OCI-LY3 (cell line): ENCODE data around the gene TTC7B.

ENCODE experiments used
- H2AFZ ChIP-seq: fragments of 200-600, 300-600 bp; shearing (Covaris generic); 2 replicates; pipeline ENCODE4 v1.6.0; 2014; ENCODE audit warnings: antibody characterized with exemption, low read depth, low read length
- H3K27ac ChIP-seq: fragments of 200-600, 300-600 bp; sonication (generic); 2 replicates; pipeline ENCODE4 v1.5.1; 2014; ENCODE audit warnings: mild to moderate bottlenecking, low read length, moderate library complexity, mixed read lengths
- H3K27me3 ChIP-seq: fragments of 200-600, 300-600 bp; sonication (generic); 2 replicates; pipeline ENCODE4 v1.6.1; 2014; ENCODE audit warnings: low read depth, low read length, mixed read lengths
- H3K36me3 ChIP-seq: fragments of 200-600, 300-600 bp; sonication (generic); replicated peaks from 2 replicates; pipeline ENCODE3; 2014; ENCODE audit warnings: low read depth, low read length, mixed read lengths
- H3K4me1 ChIP-seq: fragments of 300-600, 200-600 bp; sonication (generic); 2 replicates; pipeline ENCODE4 v1.6.1; 2014; ENCODE audit warnings: low read length, mixed read lengths
- H3K4me2 ChIP-seq: fragments of 200-600, 300-600 bp; sonication (generic); 2 replicates; pipeline ENCODE4 v1.6.1; 2014; ENCODE audit warnings: low read length, mixed read lengths
- H3K4me3 ChIP-seq: fragments of 300-600, 200-600 bp; sonication (generic); 2 replicates; pipeline ENCODE4 v1.5.1; 2014; ENCODE audit warnings: antibody characterized with exemption, mild to moderate bottlenecking, low read length, moderate library complexity
- H3K79me2 ChIP-seq: fragments of 300-600, 200-600 bp; shearing (Covaris generic); 2 replicates; pipeline ENCODE4 v1.6.1; 2014; ENCODE audit warnings: mild to moderate bottlenecking, low read length, mixed read lengths
- H3K9ac ChIP-seq: fragments of 300-600, 200-600 bp; shearing (Covaris generic); 2 replicates; pipeline ENCODE4 v1.6.0; 2014; ENCODE audit warnings: mild to moderate bottlenecking, low read length, moderate library complexity
- H3K9me3 ChIP-seq: fragments of 200-600, 300-600 bp; shearing (Covaris generic); 2 replicates; pipeline ENCODE4 v1.6.1; 2014; ENCODE audit warnings: low read length, mixed read lengths; ENCODE audit not compliant: insufficient read depth
- H4K20me1 ChIP-seq: fragments of 200-600, 300-600 bp; sonication (generic); 2 replicates; pipeline ENCODE4 v1.6.1; 2016; ENCODE audit warnings: low read length, mixed read lengths; ENCODE audit not compliant: insufficient read depth
- EZH2phosphoT487 ChIP-seq: fragments of 200-600 bp; shearing (Covaris generic); IDR thresholded peaks from 2 replicates; pipeline ENCODE4 v1.6.1; 2018; ENCODE audit warnings: antibody characterized with exemption, mixed run types, low read depth
- TF ChIP-seq, protein P1 (sequence below): fragments of 200-600, 300-600 bp; sonication (generic); IDR thresholded peaks from 2 replicates; pipeline ENCODE4 v1.5.1; 2014; ENCODE audit warnings: antibody characterized with exemption, low read length, low read depth

TTC7B gene

GRCh38 chr14:90536511-90537191 is 279.6 kb downstream of the TTC7B start:
- Histone ChIP-seq H3K27me3 (no peaks in the 10 kb centered on the region), H3K4me1 (no peaks in the 10 kb centered on the region), H3K9me3 (no peaks in the 10 kb centered on the region), H3K27ac (no peak overlapping the region), H3K79me2 (no peaks in the 10 kb centered on the region), H3K36me3 (no peaks in the 10 kb centered on the region), H3K4me2 (no peak overlapping the region), H3K4me3 (no peak overlapping the region), H3K9ac (no peak overlapping the region), H4K20me1 (no peaks in the 10 kb centered on the region), H2AFZ (no peak overlapping the region)
- TF ChIP-seq, protein P1, sequence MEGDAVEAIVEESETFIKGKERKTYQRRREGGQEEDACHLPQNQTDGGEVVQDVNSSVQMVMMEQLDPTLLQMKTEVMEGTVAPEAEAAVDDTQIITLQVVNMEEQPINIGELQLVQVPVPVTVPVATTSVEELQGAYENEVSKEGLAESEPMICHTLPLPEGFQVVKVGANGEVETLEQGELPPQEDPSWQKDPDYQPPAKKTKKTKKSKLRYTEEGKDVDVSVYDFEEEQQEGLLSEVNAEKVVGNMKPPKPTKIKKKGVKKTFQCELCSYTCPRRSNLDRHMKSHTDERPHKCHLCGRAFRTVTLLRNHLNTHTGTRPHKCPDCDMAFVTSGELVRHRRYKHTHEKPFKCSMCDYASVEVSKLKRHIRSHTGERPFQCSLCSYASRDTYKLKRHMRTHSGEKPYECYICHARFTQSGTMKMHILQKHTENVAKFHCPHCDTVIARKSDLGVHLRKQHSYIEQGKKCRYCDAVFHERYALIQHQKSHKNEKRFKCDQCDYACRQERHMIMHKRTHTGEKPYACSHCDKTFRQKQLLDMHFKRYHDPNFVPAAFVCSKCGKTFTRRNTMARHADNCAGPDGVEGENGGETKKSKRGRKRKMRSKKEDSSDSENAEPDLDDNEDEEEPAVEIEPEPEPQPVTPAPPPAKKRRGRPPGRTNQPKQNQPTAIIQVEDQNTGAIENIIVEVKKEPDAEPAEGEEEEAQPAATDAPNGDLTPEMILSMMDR = no peak
- TF ChIP-seq EZH2phosphoT487 = no peak

DNA sequence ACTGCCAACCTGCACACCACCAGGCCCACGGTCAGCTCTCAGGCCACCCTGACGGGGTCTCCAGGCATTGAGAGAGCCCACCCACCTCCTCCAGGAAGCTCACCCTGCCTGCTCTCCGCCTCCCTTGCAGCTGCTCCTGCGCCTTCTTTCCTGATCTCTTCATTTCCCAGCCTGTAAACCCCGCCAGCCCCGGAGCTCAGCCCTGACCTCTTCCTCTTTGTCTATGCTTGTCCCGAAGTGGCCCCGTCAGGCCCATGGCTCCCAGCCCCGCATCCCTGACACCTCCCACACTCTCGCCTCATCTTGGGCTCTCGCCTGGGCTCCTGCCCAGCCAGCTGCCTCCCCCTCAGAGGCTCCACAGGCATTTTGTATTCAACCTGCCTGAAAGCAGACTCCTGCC is 280.1 kb downstream of the TTC7B start:
- TF ChIP-seq, protein P1 = no peak
- no peak for TF ChIP-seq EZH2phosphoT487
- Histone ChIP-seq H2AFZ (no peak overlapping the region), H3K4me2 (no peak overlapping the region), H3K79me2 (no peaks in the 10 kb centered on the region), H4K20me1 (no peaks in the 10 kb centered on the region), H3K9ac (no peak overlapping the region), H3K27me3 (no peaks in the 10 kb centered on the region), H3K4me1 (no peaks in the 10 kb centered on the region), H3K9me3 (no peaks in the 10 kb centered on the region), H3K4me3 (no peak overlapping the region), H3K27ac (no peak overlapping the region), H3K36me3 (no peaks in the 10 kb centered on the region)

GRCh38 chr14:90535556-90536090 is 280.6 kb downstream of the TTC7B start:
- H3K9me3 ChIP-seq = no peaks in the 10 kb centered on the region
- no peaks in the 10 kb centered on the region for H3K27me3 ChIP-seq
- no peaks in the 10 kb centered on the region for H3K79me2 ChIP-seq
- no peaks in the 10 kb centered on the region for H3K4me1 ChIP-seq
- no peak overlapping the region for H3K27ac ChIP-seq
- H3K9ac ChIP-seq = no peak overlapping the region
- H3K4me3 ChIP-seq = no peak overlapping the region
- no peak overlapping the region for H2AFZ ChIP-seq
- no peak overlapping the region for H3K4me2 ChIP-seq
- no peaks in the 10 kb centered on the region for H3K36me3 ChIP-seq
- TF ChIP-seq EZH2phosphoT487 = no peak
- TF ChIP-seq, protein P1 = no peak
- no peaks in the 10 kb centered on the region for H4K20me1 ChIP-seq

GRCh38 chr14:90534838-90535555 is 281.2 kb downstream of the TTC7B start:
- H3K79me2 ChIP-seq = no peaks in the 10 kb centered on the region
- H3K4me2 ChIP-seq = no peak overlapping the region
- H3K27me3 ChIP-seq = no peaks in the 10 kb centered on the region
- H2AFZ ChIP-seq = no peak overlapping the region
- H3K4me1 ChIP-seq = no peaks in the 10 kb centered on the region
- no peaks in the 10 kb centered on the region for H4K20me1 ChIP-seq
- H3K9me3 ChIP-seq = no peaks in the 10 kb centered on the region
- H3K36me3 ChIP-seq = no peaks in the 10 kb centered on the region
- no peak overlapping the region for H3K4me3 ChIP-seq
- no peak overlapping the region for H3K27ac ChIP-seq
- TF ChIP-seq, protein P1 = no peak
- TF ChIP-seq EZH2phosphoT487 = no peak
- no peak overlapping the region for H3K9ac ChIP-seq
